SK-N-SH (cell line): ENCODE data around the gene ASPG. TPM values are rescaled to one million over a fixed set of nuclear protein-coding genes. Genes with fewer than 3 reads are reported as not detected.

Experiments used
- CTCF ChIA-PET: fragments of 300-600, 350-600 bp; formaldehyde crosslinking; extraction: SDS; loops from one replicate; lab custom pipeline; 2021; lab: Yijun Ruan, JAX
- POLR2A ChIA-PET: fragments of 350-600 bp; sonication (Branson Sonifier 250); formaldehyde crosslinking; extraction: SDS; loops from one replicate; lab custom pipeline; 2020; ENCODE audit warnings: antibody characterized with exemption, inconsistent platforms; lab: Yijun Ruan, JAX
- DNase-seq: peaks from one replicate; pipeline ENCODE4 v3.0.0; 2012
- H2AFZ ChIP-seq: fragments of 200-600 bp; sonication (generic); 2 replicates; pipeline ENCODE4 v1.8.1; 2016; ENCODE audit warnings: antibody characterized with exemption, mild to moderate bottlenecking, low read depth
- H3F3A ChIP-seq: fragments of 200-600 bp; sonication (generic); replicated peaks from 2 replicates; pipeline ENCODE3; 2016; ENCODE audit warnings: antibody characterized with exemption, mild to moderate bottlenecking; ENCODE audit not compliant: insufficient read depth
- H3K27ac ChIP-seq, 2 experiments: fragments of 200-500 bp in 1 of 2; fragments of 200-600 bp in 1 of 2; sonication (Bioruptor generic) in 1 of 2; sonication (generic), shearing (Covaris generic) in 1 of 2; 2 replicates each; pipeline versions ENCODE4 v1.5.1 to v1.6.1; 2014 to 2016; ENCODE audit warnings: low read depth in 2 of 2, inconsistent platforms in 1 of 2, low read length in 1 of 2, mild to moderate bottlenecking in 1 of 2, mixed read lengths in 1 of 2
- H3K27me3 ChIP-seq: fragments of 200-600 bp; sonication (generic), shearing (Covaris generic); 2 replicates; pipeline ENCODE4 v1.6.1; 2016; ENCODE audit warnings: mixed run types; ENCODE audit not compliant: insufficient read depth
- H3K36me3 ChIP-seq, 2 experiments: fragments of 200-500 bp in 1 of 2; fragments of 200-600 bp in 1 of 2; sonication (Bioruptor generic) in 1 of 2; sonication (generic) in 1 of 2; replicated peaks in 1 of 2; 2 replicates each; pipeline versions ENCODE3 to v1.5.1; 2014 to 2016; ENCODE audit warnings: low read length in 1 of 2, mild to moderate bottlenecking in 1 of 2; ENCODE audit not compliant: insufficient read depth in 2 of 2, control insufficient read depth in 1 of 2
- H3K4me1 ChIP-seq, 2 experiments: fragments of 200-500 bp in 1 of 2; fragments of 200-600 bp in 1 of 2; sonication (Bioruptor generic) in 1 of 2; sonication (generic), shearing (Covaris generic) in 1 of 2; 2 replicates each; pipeline versions ENCODE4 v1.5.1 to v1.6.1; 2014 to 2016; ENCODE audit warnings: low read depth in 1 of 2, low read length in 1 of 2, mixed run types in 1 of 2; ENCODE audit not compliant: insufficient read depth in 2 of 2, control insufficient read depth in 1 of 2
- H3K4me2 ChIP-seq: fragments of 200-600 bp; sonication (generic), shearing (Covaris generic); 2 replicates; pipeline ENCODE4 v1.6.1; 2017; ENCODE audit warnings: mixed run types
- H3K4me3 ChIP-seq, 2 experiments: fragments of 200-500 bp in 1 of 2; fragments of 200-600 bp in 1 of 2; sonication (Bioruptor generic) in 1 of 2; sonication (generic), shearing (Covaris generic) in 1 of 2; 2 replicates each; pipeline versions ENCODE4 v1.5.1 to v1.8.1; 2014 to 2016; ENCODE audit warnings: low read depth in 2 of 2, inconsistent platforms in 1 of 2, low read length in 1 of 2, mild to moderate bottlenecking in 1 of 2, mixed read lengths in 1 of 2, moderate library complexity in 1 of 2
- H3K79me2 ChIP-seq: fragments of 200-600 bp; sonication (generic); 2 replicates; pipeline ENCODE4 v1.8.1; 2017; ENCODE audit warnings: mild to moderate bottlenecking; ENCODE audit not compliant: insufficient read depth
- H3K9ac ChIP-seq: fragments of 200-600 bp; sonication (generic); 2 replicates; pipeline ENCODE4 v1.6.1; 2017; ENCODE audit warnings: mixed run types
- H3K9me2 ChIP-seq: fragments of 200-600 bp; sonication (generic); 2 replicates; pipeline ENCODE4 v1.6.1; 2017; ENCODE audit warnings: mixed run types
- H3K9me3 ChIP-seq: fragments of 200-600 bp; sonication (generic); 2 replicates; pipeline ENCODE4 v1.6.1; 2017; ENCODE audit warnings: mixed run types, mild to moderate bottlenecking, moderate library complexity
- H4K20me1 ChIP-seq: fragments of 200-600 bp; sonication (generic); 2 replicates; pipeline ENCODE4 v1.6.1; 2017; ENCODE audit warnings: mild to moderate bottlenecking, mixed run types; ENCODE audit not compliant: insufficient read depth
- CHD2 ChIP-seq: fragments of 150-350 bp; IDR thresholded peaks from 2 replicates; pipeline ENCODE4 v1.6.1; 2018; ENCODE audit warnings: low read length; ENCODE audit not compliant: partially characterized antibody
- CTCF ChIP-seq: fragments of 200-600 bp; sonication (generic); IDR thresholded peaks from 2 replicates; pipeline ENCODE4 v1.6.1; 2017; ENCODE audit warnings: antibody characterized with exemption, mild to moderate bottlenecking, moderate library complexity
- FOSL2 ChIP-seq: IDR thresholded peaks from 2 replicates; pipeline ENCODE4 v1.4.0; 2012; ENCODE audit warnings: low read depth, mild to moderate bottlenecking, moderate library complexity, borderline replicate concordance
- FOXJ3 ChIP-seq: sonication (generic); formaldehyde crosslinking; IDR thresholded peaks from 2 replicates; pipeline ENCODE4 v1.5.1; 2020; ENCODE audit warnings: mild to moderate bottlenecking, missing genetic modification reagents
- GABPA ChIP-seq: IDR thresholded peaks from 2 replicates; pipeline ENCODE4 v1.4.0; 2012; ENCODE audit warnings: low read depth, mild to moderate bottlenecking
- IRF3 ChIP-seq: fragments of 150-350 bp; IDR thresholded peaks from 2 replicates; pipeline ENCODE4 v1.6.1; 2016; ENCODE audit warnings: mild to moderate bottlenecking, low read depth, low read length
- JUND ChIP-seq: IDR thresholded peaks from 2 replicates; pipeline ENCODE4 v1.4.0; 2012
- MAX ChIP-seq: IDR thresholded peaks from 2 replicates; pipeline ENCODE4 v1.4.0; 2012; ENCODE audit warnings: low read depth
- MEF2A ChIP-seq: IDR thresholded peaks from 2 replicates; pipeline ENCODE4 v1.4.0; 2012; ENCODE audit warnings: low read depth, borderline replicate concordance
- NFIC ChIP-seq: IDR thresholded peaks from 2 replicates; pipeline ENCODE4 v1.4.0; 2012; ENCODE audit warnings: borderline replicate concordance
- NRF1 ChIP-seq: IDR thresholded peaks from 2 replicates; pipeline ENCODE4 v1.6.1; 2012; ENCODE audit warnings: low read depth, mild to moderate bottlenecking, low read length
- POLR2AphosphoS5 ChIP-seq: IDR thresholded peaks from 2 replicates; pipeline ENCODE4 v1.6.1; 2012; ENCODE audit warnings: low read depth, low read length
- RCOR1 ChIP-seq: fragments of 150-350 bp; IDR thresholded peaks from 2 replicates; pipeline ENCODE4 v1.6.1; 2017; ENCODE audit warnings: antibody characterized with exemption, low read length
- RFX5 ChIP-seq: IDR thresholded peaks from 2 replicates; pipeline ENCODE4 v1.6.1; 2012; ENCODE audit warnings: mild to moderate bottlenecking, improper control_type of control experiment, low read length
- RXRA ChIP-seq: IDR thresholded peaks from 2 replicates; pipeline ENCODE4 v1.4.0; 2012; ENCODE audit warnings: low read depth, mild to moderate bottlenecking, borderline replicate concordance
- TAF1 ChIP-seq: IDR thresholded peaks from 2 replicates; pipeline ENCODE4 v1.6.1; 2012; ENCODE audit warnings: low read depth, mild to moderate bottlenecking, low read length, moderate library complexity, borderline replicate concordance
- TCF12 ChIP-seq: IDR thresholded peaks from 2 replicates; pipeline ENCODE4 v1.4.0; 2012
- TEAD4 ChIP-seq: IDR thresholded peaks from 2 replicates; pipeline ENCODE4 v1.4.0; 2012; ENCODE audit warnings: mild to moderate bottlenecking, borderline replicate concordance; ENCODE audit not compliant: insufficient read depth
- USF2 ChIP-seq: fragments of 150-350 bp; IDR thresholded peaks from 2 replicates; pipeline ENCODE4 v1.6.1; 2017; ENCODE audit warnings: antibody characterized with exemption, low read length, low read depth, borderline replicate concordance
- ZBTB33 ChIP-seq: IDR thresholded peaks from 2 replicates; pipeline ENCODE4 v1.4.0; 2012; ENCODE audit warnings: low read depth, borderline replicate concordance
- WGBS: methylation state at CpG from one replicate; pipeline ENCODE4 v1.1.6; 2017; ENCODE audit warnings: low lambda C conversion rate; 5-methylcytosine and 5-hydroxymethylcytosine counted together
- polyA plus RNA-seq, 3 experiments: library from polyadenylated mRNA; depleted of rRNA; stranded (reverse); fragments of >200 nt; gene quantifications; 2 replicates each; pipeline ENCODE4 v1.2.3, GENCODE V29; 2012

The ASPG gene
- polyA plus RNA-seq, 1 of the 3 experiments (the other 2 are of a cell fraction), result not detected

- TF ChIP-seq CTCF, result no peak
- TF ChIP-seq CHD2, result no peak
- TF ChIP-seq FOSL2, result no peak
- TF ChIP-seq RXRA, result no peak
- no peak for TF ChIP-seq TCF12
These were observed 45.0 kb upstream of the ASPG start (continued) for GRCh38 chr14:104040539-104040938.

GRCh38 chr14:104041430-104042104, 43.9 kb upstream of the ASPG start:
- H3K36me3 ChIP-seq, result no peaks in the 10 kb centered on the region
- no peaks in the 10 kb centered on the region for H3F3A ChIP-seq
- TF ChIP-seq FOXJ3 (CRISPR knock-in tag) (no peak), IRF3 (no peak), TAF1 (no peak), FOSL2 (no peak), GABPA (no peak), TEAD4 (no peak), CTCF (no peak), RCOR1 (no peak), RFX5 (no peak), ZBTB33 (no peak), MAX (no peak), MEF2A (no peak), NRF1 (no peak), POLR2AphosphoS5 (no peak), JUND (no peak), USF2 (no peak), NFIC (no peak)
- TF ChIP-seq, all 33 proteins: peak for 0
- DNase-seq, result no peak
- no peak overlapping the region for H3K9ac ChIP-seq
- 36% methylated on average over 6 of the region's 6 CpGs for WGBS
- H3K27me3 ChIP-seq, result peaks cover 8% of the 10 kb centered on the region; the same call in 1 of the 2 replicates
- peaks cover 0 to 6% of the 10 kb centered on the region in 2 experiments; a peak in 1 of 4 replicates for H3K4me1 ChIP-seq
- H3K9me3 ChIP-seq, result no peaks in the 10 kb centered on the region
- ChIA-PET POLR2A (no interaction called here), CTCF (interaction anchor here (0.6 to 1.5 kb wide), 3 partner anchors 8 to 53 kb away, joined by 3 to 8 read pairs (median 5); no protein-coding TSS in a partner anchor)
- H4K20me1 ChIP-seq, result no peaks in the 10 kb centered on the region
- no peaks in the 10 kb centered on the region for H3K9me2 ChIP-seq
- H3K79me2 ChIP-seq, result no peaks in the 10 kb centered on the region
- H3K27ac ChIP-seq, result no peak overlapping the region
- no peak overlapping the region for H3K4me2 ChIP-seq
- H2AFZ ChIP-seq, result no peak overlapping the region
- H3K4me3 ChIP-seq, result no peak overlapping the region
